Immature natural killer cell (primary cell): Measurements from ENCODE around the gene SNX2. TPM values are rescaled to one million over a fixed set of nuclear protein-coding genes. Genes with fewer than 3 reads are reported as not detected.

ENCODE experiments used
- DNase-seq, 3 donors: peaks; one replicate each; pipeline ENCODE4 v3.0.0; 2022; ENCODE audit warnings: mixed read lengths in 1 of 3
- H3K27ac Mint-ChIP-seq, 6 donors: one replicate each; pipeline ENCODE4 v1.8.0; 2020; ENCODE audit warnings: mixed read lengths in 6 of 6, mild to moderate bottlenecking in 5 of 6, inconsistent platforms in 4 of 6, moderate library complexity in 3 of 6
- H3K27me3 Mint-ChIP-seq, 3 donors: one replicate each; pipeline ENCODE4 v1.8.0; 2020 to 2021; ENCODE audit warnings: low read depth in 3 of 3, mild to moderate bottlenecking in 3 of 3, mixed read lengths in 3 of 3, moderate library complexity in 3 of 3, inconsistent platforms in 1 of 3
- H3K36me3 Mint-ChIP-seq, 3 donors: one replicate each; pipeline ENCODE4 v1.8.0; 2020; ENCODE audit warnings: mixed read lengths in 3 of 3, inconsistent platforms in 2 of 3, mild to moderate bottlenecking in 2 of 3
- H3K4me1 Mint-ChIP-seq, 2 donors: one replicate each; pipeline ENCODE4 v1.8.0; 2020; ENCODE audit warnings: inconsistent platforms in 2 of 2, mild to moderate bottlenecking in 2 of 2, mixed read lengths in 2 of 2, moderate library complexity in 1 of 2
- H3K4me3 Mint-ChIP-seq, 5 donors: one replicate each; pipeline ENCODE4 v1.8.0; 2020; ENCODE audit warnings: mild to moderate bottlenecking in 5 of 5, mixed read lengths in 5 of 5, inconsistent platforms in 3 of 5, moderate library complexity in 3 of 5
- H3K9me3 Mint-ChIP-seq, 6 donors: one replicate each; pipeline ENCODE4 v1.8.0; 2020; ENCODE audit warnings: mild to moderate bottlenecking in 6 of 6, mixed read lengths in 6 of 6, inconsistent platforms in 4 of 6, moderate library complexity in 3 of 6
- polyA plus RNA-seq, 3 donors: library from polyadenylated mRNA; unstranded; fragments of 300-500 nt; fragmentation: Illumina TruSeq; gene quantifications; one replicate each; pipeline ENCODE4 v1.2.3, GENCODE V29; 2021

SNX2 gene
- 10 to 100 TPM; 37.7 to 57.4 (median 50.2) TPM for polyA plus RNA-seq

GRCh38 chr5:122774861-122775549 is at the start of gene SNX2:
TSS of gene SNX2 (plus strand) at chr5:122775080. CDS start at chr5:122775104, 24 bp downstream.
- H3K4me1 Mint-ChIP-seq = peaks cover 32 to 42% of the 10 kb centered on the region in 2 donors
- no peaks in the 10 kb centered on the region for H3K36me3 Mint-ChIP-seq
- peak within 1 kb of the TSS; percentile 84 to 94 (median 91) for H3K27ac Mint-ChIP-seq
- no peaks in the 10 kb centered on the region for H3K9me3 Mint-ChIP-seq
- H3K4me3 Mint-ChIP-seq = peak within 1 kb of the TSS; percentile 93 to 97 (median 94)
- H3K27me3 Mint-ChIP-seq = peaks cover 3 to 7% (median 5%) of the 10 kb centered on the region in 3 donors
- DNase-seq = peak; percentile 87 to 89 (median 88)

DNA sequence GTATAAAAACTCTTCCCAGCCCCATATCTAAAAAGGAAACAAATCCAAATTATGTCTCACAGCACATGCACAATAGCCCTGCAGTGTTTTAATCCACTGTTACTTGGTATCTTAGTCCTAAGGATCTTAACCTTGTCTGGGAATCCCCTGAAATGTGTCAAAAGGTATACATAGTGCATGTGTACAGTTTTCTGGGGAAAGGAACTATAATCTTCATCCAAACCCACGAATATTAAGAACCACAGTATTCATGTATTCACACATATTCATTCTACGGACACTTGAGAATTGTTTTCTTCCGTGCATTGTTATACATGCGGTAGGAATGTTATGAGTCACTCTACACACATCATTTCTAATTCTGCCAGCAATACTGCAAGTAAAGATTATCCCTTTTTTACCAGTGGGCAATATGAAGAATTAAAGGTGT is 47.8 kb upstream of the SNX2 start:
- H3K9me3 Mint-ChIP-seq = peaks cover 0 to 2% (median 0%) of the 10 kb centered on the region in 6 donors
- no peaks in the 10 kb centered on the region for H3K36me3 Mint-ChIP-seq
- H3K4me3 Mint-ChIP-seq = no peak overlapping the region
- no peak for DNase-seq
- H3K27me3 Mint-ChIP-seq = peaks cover 0 to 7% (median 3%) of the 10 kb centered on the region in 3 donors
- H3K4me1 Mint-ChIP-seq = no peaks in the 10 kb centered on the region
- no peak overlapping the region for H3K27ac Mint-ChIP-seq

DNA sequence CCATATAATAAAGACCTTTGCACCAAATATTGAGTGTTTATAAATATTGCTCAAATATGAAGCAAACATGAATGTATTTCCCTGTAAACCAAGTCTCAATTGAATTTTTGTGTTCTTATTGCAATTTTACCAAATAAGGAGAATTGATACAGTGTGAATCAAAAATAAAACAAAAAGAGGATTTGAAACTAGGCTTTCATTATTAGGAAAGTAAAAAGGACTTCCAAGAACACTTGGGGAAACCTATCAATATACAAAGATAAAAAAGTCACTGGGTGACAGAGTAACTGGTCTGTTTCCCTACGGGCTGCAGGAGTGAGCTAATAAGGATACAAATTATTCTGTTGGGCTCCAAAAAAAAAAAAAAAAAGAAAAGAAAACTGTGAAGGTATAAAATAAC is 44.8 kb upstream of the SNX2 start:
- DNase-seq = no peak
- no peaks in the 10 kb centered on the region for H3K4me1 Mint-ChIP-seq
- no peak overlapping the region for H3K27ac Mint-ChIP-seq
- H3K4me3 Mint-ChIP-seq = no peak overlapping the region
- H3K36me3 Mint-ChIP-seq = no peaks in the 10 kb centered on the region
- H3K27me3 Mint-ChIP-seq = peaks cover 0 to 7% (median 4%) of the 10 kb centered on the region in 3 donors
- peaks cover 0 to 2% (median 0%) of the 10 kb centered on the region in 6 donors for H3K9me3 Mint-ChIP-seq

GRCh38 chr5:122730456-122730855 is 44.4 kb upstream of the SNX2 start:
- Mint-ChIP-seq H3K4me1 (no peaks in the 10 kb centered on the region), H3K9me3 (peaks cover 0 to 3% (median 0%) of the 10 kb centered on the region in 6 donors), H3K36me3 (no peaks in the 10 kb centered on the region), H3K27ac (no peak overlapping the region), H3K27me3 (peaks cover 0 to 8% (median 7%) of the 10 kb centered on the region in 3 donors), H3K4me3 (no peak overlapping the region)
- DNase-seq = no peak

DNA sequence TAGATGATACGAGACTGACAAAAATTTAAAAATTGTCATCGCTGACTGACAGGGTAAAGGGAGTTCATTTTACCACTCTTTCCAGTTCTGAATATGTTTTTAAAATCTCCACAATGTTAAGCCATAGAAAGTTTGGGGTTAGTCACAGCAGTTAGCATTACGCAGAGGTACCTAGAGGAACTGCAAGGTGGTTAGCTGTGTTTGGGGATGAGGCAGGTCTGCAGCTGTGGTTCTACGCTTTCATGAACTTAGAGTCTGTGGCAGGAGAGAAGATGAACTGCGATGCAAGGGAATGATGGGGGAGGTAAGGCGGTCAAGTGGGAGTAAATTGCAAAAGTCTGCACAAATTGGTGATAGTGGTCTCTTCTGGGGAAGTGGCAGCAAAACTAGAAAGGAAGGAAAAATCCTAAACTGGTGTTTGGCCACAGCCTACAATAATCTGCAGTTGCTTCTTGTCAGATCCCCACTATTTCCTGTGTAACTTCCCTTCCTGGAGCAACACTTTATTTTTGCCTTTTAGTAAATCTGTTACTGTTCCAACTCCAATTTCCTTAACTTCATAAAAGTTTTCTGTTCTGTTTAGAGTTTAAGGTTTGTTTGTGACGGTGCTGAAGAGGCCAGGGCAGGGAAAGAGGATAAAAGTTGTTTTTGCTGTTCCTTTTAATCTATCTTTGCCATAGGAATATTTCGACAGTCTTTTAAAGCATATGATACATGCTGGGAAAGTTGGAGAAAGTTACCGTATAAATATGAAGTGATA is 38.6 kb upstream of the SNX2 start:
- no peaks in the 10 kb centered on the region for H3K36me3 Mint-ChIP-seq
- peaks cover 0 to 16% (median 0%) of the 10 kb centered on the region in 3 donors for H3K27me3 Mint-ChIP-seq
- peaks cover 0 to 2% (median 0%) of the 10 kb centered on the region in 6 donors for H3K9me3 Mint-ChIP-seq
- DNase-seq = no peak
- H3K27ac Mint-ChIP-seq = no peak overlapping the region
- no peak overlapping the region for H3K4me3 Mint-ChIP-seq
- H3K4me1 Mint-ChIP-seq = no peaks in the 10 kb centered on the region

DNA sequence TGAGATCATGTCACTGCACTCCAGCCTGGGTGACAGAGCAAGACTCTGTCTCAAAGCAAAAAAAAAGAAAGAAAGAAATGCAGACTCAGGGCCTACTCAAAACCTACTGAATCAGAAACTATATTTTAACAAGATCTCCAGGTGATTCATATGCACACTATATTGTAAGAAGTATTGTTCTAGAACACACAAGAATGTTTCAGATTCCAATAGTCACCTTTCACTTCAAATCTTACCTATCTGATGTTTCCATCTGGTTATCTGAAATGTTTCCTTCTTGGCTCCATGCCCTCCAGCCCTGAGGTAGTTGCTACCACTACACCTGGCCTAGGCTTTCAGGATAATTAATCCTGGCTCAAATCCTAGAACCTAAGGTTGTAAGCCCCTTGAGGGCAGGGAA is 36.8 kb upstream of the SNX2 start:
- Mint-ChIP-seq H3K27ac (no peak overlapping the region), H3K36me3 (no peaks in the 10 kb centered on the region), H3K27me3 (peaks cover 2 to 18% (median 2%) of the 10 kb centered on the region in 3 donors), H3K4me1 (no peaks in the 10 kb centered on the region), H3K9me3 (peaks cover 0 to 2% (median 0%) of the 10 kb centered on the region in 6 donors), H3K4me3 (no peak overlapping the region)
- no peak for DNase-seq

DNA sequence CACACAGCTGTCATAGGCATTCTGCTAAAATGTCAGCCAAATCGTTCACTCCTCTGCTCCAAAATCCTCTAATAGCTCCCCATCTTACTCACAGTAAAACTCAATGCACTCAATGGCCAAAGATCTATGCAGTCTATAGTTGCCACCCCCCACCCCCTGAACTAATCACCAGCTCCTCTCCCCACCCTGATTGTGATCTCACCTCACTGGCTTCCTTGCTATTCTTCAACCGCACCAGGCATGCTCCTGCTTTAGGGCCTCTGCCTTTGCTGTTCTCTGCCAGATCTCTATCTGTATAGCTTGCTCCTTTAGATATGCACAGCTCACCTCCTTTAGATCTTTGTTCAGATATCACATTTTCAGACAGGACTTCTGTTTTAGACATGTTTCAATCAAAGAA is 33.2 kb upstream of the SNX2 start:
- H3K36me3 Mint-ChIP-seq = no peaks in the 10 kb centered on the region
- no peak overlapping the region for H3K27ac Mint-ChIP-seq
- no peaks in the 10 kb centered on the region for H3K4me1 Mint-ChIP-seq
- no peak for DNase-seq
- H3K9me3 Mint-ChIP-seq = no peaks in the 10 kb centered on the region
- peaks cover 2 to 12% (median 2%) of the 10 kb centered on the region in 3 donors for H3K27me3 Mint-ChIP-seq
- H3K4me3 Mint-ChIP-seq = no peak overlapping the region

DNA sequence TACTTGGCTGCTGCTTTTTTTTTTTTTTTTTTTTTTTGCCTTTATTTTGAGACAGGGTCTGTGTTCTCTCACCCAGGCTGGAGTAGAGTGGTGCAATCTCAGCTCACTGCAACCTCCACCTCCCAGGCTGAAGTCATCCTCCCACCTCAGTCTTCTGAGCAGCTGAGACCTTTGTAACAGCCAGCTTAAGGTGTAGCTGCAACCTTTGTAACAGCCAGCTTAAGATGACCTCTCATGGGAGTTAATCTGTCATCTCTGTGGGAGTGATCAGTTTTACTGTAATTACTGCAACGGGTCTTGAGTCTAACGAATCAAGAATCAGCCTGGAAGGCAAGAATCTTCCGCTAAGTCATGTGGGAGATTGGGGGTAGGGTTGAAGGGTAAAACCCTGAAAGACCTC is 31.6 kb upstream of the SNX2 start:
- Mint-ChIP-seq H3K27me3 (peaks cover 2 to 13% (median 4%) of the 10 kb centered on the region in 3 donors), H3K27ac (no peak overlapping the region), H3K9me3 (no peaks in the 10 kb centered on the region), H3K4me1 (no peaks in the 10 kb centered on the region), H3K36me3 (no peaks in the 10 kb centered on the region), H3K4me3 (no peak overlapping the region)
- DNase-seq = no peak

GRCh38 chr5:122745597-122745996 is 29.3 kb upstream of the SNX2 start:
- H3K4me1 Mint-ChIP-seq = no peaks in the 10 kb centered on the region
- H3K27me3 Mint-ChIP-seq = peaks cover 2 to 16% (median 4%) of the 10 kb centered on the region in 3 donors
- H3K4me3 Mint-ChIP-seq = no peak overlapping the region
- no peaks in the 10 kb centered on the region for H3K36me3 Mint-ChIP-seq
- no peak for DNase-seq
- no peak overlapping the region for H3K27ac Mint-ChIP-seq
- H3K9me3 Mint-ChIP-seq = no peaks in the 10 kb centered on the region

DNA sequence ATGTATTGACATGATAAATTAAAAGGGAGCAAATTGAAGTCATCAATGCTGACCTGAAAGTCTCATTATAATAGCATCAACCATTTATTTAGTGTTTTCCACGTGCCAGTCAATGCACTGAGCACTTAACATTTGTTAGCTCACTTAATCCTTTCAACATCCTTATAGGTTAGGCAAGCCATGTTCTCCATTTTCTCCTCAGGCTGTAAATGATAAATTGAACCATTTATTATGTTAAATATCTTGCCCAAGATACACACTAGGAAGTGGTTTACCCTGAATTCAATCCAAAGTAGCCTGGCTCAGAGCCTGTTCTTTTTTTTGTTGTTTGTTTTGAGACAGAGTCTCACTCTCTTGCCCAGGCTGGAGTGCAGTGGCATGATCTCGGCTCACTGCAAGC is 25.0 kb upstream of the SNX2 start:
- Mint-ChIP-seq H3K27ac (no peak overlapping the region), H3K36me3 (no peaks in the 10 kb centered on the region), H3K4me1 (no peaks in the 10 kb centered on the region), H3K27me3 (peaks cover 3 to 18% (median 8%) of the 10 kb centered on the region in 3 donors), H3K9me3 (peaks cover 0 to 2% (median 0%) of the 10 kb centered on the region in 6 donors), H3K4me3 (no peak overlapping the region)
- DNase-seq = no peak

DNA sequence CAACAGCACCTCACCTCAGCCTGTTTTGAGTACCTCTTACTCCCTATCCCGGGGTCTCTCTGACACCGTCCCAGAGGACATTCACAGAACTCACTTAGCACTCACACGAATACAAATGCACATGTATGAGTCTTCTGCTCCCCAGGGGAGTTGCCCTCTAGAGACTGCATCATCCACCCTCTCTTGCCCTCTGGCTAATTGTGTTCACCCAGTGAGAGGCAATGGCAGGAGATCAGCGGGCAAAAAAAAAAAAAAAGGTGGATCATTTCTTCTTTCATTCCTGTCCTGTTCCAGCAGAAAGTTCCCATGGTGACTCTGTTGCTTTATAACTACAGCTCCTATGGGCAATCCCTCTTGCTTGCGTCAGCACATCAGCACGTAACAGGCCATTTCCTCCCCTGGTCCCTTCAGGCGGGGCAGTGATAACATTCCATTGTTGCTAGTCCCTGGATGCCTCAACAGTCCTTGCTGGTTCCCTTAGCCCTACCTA is 23.5 kb upstream of the SNX2 start:
- Mint-ChIP-seq H3K36me3 (no peaks in the 10 kb centered on the region), H3K27me3 (peaks cover 3 to 13% (median 8%) of the 10 kb centered on the region in 3 donors), H3K4me3 (no peak overlapping the region), H3K9me3 (peaks cover 0 to 2% (median 0%) of the 10 kb centered on the region in 6 donors), H3K27ac (no peak overlapping the region), H3K4me1 (no peaks in the 10 kb centered on the region)
- DNase-seq = no peak

DNA sequence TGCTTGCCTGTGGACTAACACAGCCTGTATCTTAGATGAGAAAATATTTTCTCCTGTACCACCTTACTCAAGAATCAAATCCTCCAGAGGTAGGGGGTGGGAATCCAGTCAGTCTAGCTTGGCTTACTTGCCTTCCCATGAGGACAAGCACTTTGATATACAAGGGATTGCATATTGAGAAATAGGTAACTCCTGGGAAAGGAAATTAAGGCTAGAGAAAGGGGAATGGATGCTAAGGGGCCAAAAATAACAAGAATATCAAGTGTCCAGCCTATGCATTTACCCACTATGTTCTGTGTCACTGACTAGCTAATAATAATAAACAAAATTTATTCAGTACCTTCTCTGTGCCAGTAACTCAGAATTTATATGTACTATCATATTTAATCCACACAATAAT is 21.4 kb upstream of the SNX2 start:
- no peak for DNase-seq
- Mint-ChIP-seq H3K4me3 (no peak overlapping the region), H3K4me1 (no peaks in the 10 kb centered on the region), H3K27ac (no peak overlapping the region), H3K9me3 (peaks cover 0 to 2% (median 0%) of the 10 kb centered on the region in 6 donors), H3K36me3 (no peaks in the 10 kb centered on the region), H3K27me3 (peaks cover 3 to 10% (median 6%) of the 10 kb centered on the region in 3 donors)

GRCh38 chr5:122755783-122756182 is 19.1 kb upstream of the SNX2 start:
- Mint-ChIP-seq H3K4me3 (no peak overlapping the region), H3K9me3 (peaks cover 0 to 2% (median 0%) of the 10 kb centered on the region in 6 donors), H3K27ac (no peak overlapping the region), H3K36me3 (no peaks in the 10 kb centered on the region), H3K4me1 (no peaks in the 10 kb centered on the region), H3K27me3 (peaks cover 3 to 6% (median 4%) of the 10 kb centered on the region in 3 donors)
- no peak for DNase-seq

DNA sequence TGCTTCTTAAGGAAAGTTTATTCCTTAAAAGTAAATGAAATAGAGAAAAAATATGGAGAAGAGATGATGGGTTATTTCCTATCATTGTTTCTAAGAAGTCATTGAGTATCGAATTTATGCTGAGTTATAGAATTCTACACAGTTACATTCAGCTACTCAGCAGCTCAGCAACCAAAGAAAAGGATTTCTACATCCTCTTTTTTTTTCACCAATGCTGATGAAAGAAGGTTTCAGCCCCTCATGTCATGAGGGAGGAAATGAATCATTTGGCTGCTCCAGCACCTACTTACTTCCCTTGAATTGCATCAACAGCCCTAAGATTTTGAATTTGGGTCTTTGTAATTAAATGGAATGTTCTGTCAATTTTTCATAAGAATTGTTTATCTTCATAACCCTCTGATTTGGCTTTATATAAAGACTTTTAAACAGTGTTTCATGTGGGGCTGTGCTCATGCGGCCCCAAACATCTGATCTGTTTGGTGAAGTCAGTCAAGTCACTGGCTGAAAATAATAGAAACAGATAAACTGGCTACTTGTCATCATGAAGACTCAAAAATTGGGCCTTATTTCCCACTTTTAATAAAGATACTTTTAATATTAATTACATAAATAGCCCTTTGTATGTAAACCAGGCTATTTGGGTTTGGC is 18.5 kb upstream of the SNX2 start:
- no peak overlapping the region for H3K27ac Mint-ChIP-seq
- no peaks in the 10 kb centered on the region for H3K4me1 Mint-ChIP-seq
- no peaks in the 10 kb centered on the region for H3K9me3 Mint-ChIP-seq
- H3K4me3 Mint-ChIP-seq = no peak overlapping the region
- no peak for DNase-seq
- H3K36me3 Mint-ChIP-seq = no peaks in the 10 kb centered on the region
- H3K27me3 Mint-ChIP-seq = peaks cover 3 to 4% (median 3%) of the 10 kb centered on the region in 3 donors
